Stomach (tissue), 4 donors: Measurements from ENCODE around the gene METRNL.

ENCODE experiments used
- CTCF ChIP-seq, 7 experiments: fragments of 450-650 bp in 4 of 7; fragments of 200-600 bp in 3 of 7; sonication (generic) in 3 of 7; IDR thresholded peaks; one replicate each; pipeline ENCODE4 v1.5.1; 2016 to 2019; ENCODE audit warnings: antibody characterized with exemption in 7 of 7, control low read depth in 2 of 7, mild to moderate bottlenecking in 1 of 7
- EP300 ChIP-seq: sonication (generic); formaldehyde crosslinking; IDR thresholded peaks from one replicate; pipeline ENCODE4 v1.6.1; 2017; ENCODE audit warnings: antibody characterized with exemption
- POLR2A ChIP-seq, 4 donors: fragments of 450-650 bp; IDR thresholded peaks; one replicate each; pipeline ENCODE4 v1.6.1; 2016; ENCODE audit warnings: antibody characterized with exemption in 4 of 4, control low read depth in 2 of 4, mild to moderate bottlenecking in 1 of 4, moderate library complexity in 1 of 4

GRCh38 chr17:83103943-83104311 is 24.5 kb downstream of the METRNL start:
- TF ChIP-seq POLR2A (IDR thresholded peaks at IDR 0.05) (no peak), CTCF (IDR thresholded peaks at IDR 0.05) (no peak), EP300 (no peak)
